Measurements from ENCODE around the gene MSMO1.

MSMO1 gene

GRCh38 chr4:165302658-165303057 is 24.8 kb upstream of the MSMO1 start:
- H3K4me3 ChIP-seq (ENCODE audit: low read depth, low read length): no peak overlapping the region
- H3K4me1 ChIP-seq: no peaks in the 10 kb centered on the region
- H3K36me3 ChIP-seq: no peaks in the 10 kb centered on the region
- TF ChIP-seq, protein P1, sequence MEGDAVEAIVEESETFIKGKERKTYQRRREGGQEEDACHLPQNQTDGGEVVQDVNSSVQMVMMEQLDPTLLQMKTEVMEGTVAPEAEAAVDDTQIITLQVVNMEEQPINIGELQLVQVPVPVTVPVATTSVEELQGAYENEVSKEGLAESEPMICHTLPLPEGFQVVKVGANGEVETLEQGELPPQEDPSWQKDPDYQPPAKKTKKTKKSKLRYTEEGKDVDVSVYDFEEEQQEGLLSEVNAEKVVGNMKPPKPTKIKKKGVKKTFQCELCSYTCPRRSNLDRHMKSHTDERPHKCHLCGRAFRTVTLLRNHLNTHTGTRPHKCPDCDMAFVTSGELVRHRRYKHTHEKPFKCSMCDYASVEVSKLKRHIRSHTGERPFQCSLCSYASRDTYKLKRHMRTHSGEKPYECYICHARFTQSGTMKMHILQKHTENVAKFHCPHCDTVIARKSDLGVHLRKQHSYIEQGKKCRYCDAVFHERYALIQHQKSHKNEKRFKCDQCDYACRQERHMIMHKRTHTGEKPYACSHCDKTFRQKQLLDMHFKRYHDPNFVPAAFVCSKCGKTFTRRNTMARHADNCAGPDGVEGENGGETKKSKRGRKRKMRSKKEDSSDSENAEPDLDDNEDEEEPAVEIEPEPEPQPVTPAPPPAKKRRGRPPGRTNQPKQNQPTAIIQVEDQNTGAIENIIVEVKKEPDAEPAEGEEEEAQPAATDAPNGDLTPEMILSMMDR (IDR thresholded peaks at IDR 0.05; ENCODE audit: low read depth, low read length): no peak
- H3K9me3 ChIP-seq: no peaks in the 10 kb centered on the region
- no peaks in the 10 kb centered on the region for H3K27me3 ChIP-seq
- no peak for DNase-seq

DNA sequence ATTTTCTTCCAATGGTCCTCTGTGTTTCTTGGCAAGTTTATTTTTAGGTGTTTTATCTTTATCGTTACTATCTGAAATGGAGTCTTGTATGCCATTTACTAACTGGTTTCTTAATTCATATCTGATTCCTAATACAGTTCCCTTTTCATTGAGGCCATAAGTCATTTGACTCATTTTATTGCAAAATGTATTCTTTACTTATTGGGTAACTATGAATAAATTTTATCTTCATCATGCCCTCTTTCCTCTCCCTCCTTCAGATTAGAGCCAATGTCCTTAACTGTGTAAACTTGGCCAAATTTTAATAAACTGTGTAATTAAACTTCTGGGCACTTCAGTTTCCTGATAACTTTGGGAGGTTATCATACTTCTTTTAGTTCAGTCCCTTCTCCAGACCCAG is 19.3 kb upstream of the MSMO1 start:
- Histone ChIP-seq H3K36me3 (no peaks in the 10 kb centered on the region), H3K4me1 (no peaks in the 10 kb centered on the region), H3K9me3 (no peaks in the 10 kb centered on the region; the same call in 1 of the 2 replicates), H3K27me3 (no peaks in the 10 kb centered on the region), H3K4me3 (ENCODE audit: low read depth, low read length) (no peak overlapping the region)
- DNase-seq: no peak
- TF ChIP-seq, protein P1 (IDR thresholded peaks at IDR 0.05; ENCODE audit: low read depth, low read length): no peak

DNA sequence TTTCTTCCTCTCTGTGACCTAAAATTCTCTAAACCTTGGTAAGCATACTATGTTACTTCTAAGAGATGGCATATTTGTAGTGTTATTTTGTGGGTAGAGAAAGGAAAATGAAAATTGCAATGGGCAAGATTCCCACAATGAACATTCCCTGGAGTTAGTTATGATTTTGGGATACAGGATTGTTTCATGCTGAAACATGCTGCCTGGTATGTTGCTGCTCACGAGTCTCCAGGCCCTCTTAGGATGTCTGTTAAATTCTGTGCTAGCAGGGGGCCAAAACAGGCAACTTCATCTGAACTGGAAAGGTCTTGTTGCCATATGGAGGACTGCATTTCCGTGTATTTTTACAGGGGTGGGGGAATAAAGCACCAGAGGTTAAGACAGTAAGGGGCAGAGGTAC is 18.9 kb upstream of the MSMO1 start:
- DNase-seq: no peak
- Histone ChIP-seq H3K36me3 (no peaks in the 10 kb centered on the region), H3K4me3 (ENCODE audit: low read depth, low read length) (no peak overlapping the region), H3K4me1 (no peaks in the 10 kb centered on the region), H3K9me3 (no peaks in the 10 kb centered on the region; the same call in 1 of the 2 replicates), H3K27me3 (no peaks in the 10 kb centered on the region)
- TF ChIP-seq, protein P1 (IDR thresholded peaks at IDR 0.05; ENCODE audit: low read depth, low read length): no peak

DNA sequence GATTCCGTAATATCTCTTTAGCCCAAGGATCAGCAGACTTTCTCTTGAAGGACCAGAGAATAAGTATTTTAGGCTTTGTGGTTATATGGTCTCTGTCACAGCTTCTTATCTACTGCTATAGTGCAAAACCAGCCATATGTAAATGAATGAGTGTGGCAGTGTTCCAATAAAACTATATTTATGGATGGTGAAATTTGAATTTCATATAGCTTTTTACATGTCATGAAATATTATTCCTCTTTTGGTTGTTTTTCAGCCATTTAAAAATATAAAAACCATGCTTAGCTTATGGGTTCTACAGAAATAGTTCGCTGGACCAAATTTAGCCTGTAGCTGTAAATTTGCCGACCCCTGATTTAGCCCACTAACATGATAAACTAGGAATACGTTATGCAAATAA is 18.0 kb upstream of the MSMO1 start:
- Histone ChIP-seq H3K4me3 (ENCODE audit: low read depth, low read length) (no peak overlapping the region), H3K27me3 (no peaks in the 10 kb centered on the region), H3K36me3 (no peaks in the 10 kb centered on the region), H3K4me1 (no peaks in the 10 kb centered on the region), H3K9me3 (no peaks in the 10 kb centered on the region; the same call in 1 of the 2 replicates)
- TF ChIP-seq, protein P1 (IDR thresholded peaks at IDR 0.05; ENCODE audit: low read depth, low read length): no peak
- DNase-seq: no peak

DNA sequence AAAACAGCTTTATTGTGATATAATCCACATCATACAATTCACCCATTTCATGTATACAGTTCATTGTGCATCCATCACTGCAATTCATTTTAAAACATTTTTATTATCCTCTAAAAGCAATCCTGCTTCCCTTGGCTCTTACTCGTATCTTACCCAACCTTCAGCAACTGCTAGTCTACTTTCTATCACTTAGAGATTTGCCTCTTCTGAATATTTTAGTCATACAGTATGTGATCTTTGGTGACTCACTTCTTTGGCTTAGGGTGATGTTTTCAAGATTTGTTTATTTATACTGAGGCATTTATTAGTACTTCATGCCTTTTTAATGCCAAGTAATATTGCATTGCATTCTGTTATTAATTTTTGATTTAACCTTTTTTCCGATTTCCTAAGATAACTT is 15.0 kb upstream of the MSMO1 start:
- Histone ChIP-seq H3K9me3 (no peaks in the 10 kb centered on the region; the same call in 1 of the 2 replicates), H3K27me3 (no peaks in the 10 kb centered on the region), H3K36me3 (no peaks in the 10 kb centered on the region), H3K4me1 (no peaks in the 10 kb centered on the region), H3K4me3 (ENCODE audit: low read depth, low read length) (no peak overlapping the region)
- TF ChIP-seq, protein P1 (IDR thresholded peaks at IDR 0.05; ENCODE audit: low read depth, low read length): no peak
- no peak for DNase-seq

DNA sequence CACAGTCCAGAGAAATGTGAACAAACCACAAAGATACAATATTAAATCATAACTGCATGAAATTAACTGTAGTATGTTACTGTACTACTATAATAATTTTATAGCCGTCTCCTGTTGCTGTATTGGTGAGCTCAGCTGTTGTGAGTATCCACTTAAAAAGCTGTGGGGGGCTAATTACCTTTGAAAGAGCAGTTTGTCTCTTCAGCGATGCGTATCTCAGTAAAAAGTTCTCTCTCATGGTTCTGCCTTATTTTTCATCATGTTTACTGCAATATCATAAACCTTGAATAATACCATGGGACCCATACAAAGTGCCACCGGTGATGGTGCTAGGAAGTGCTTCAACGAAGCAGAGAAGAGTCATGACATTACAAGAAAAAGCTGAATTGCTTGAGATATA is 8.4 kb upstream of the MSMO1 start:
- Histone ChIP-seq H3K27me3 (no peaks in the 10 kb centered on the region), H3K4me3 (ENCODE audit: low read depth, low read length) (no peak overlapping the region), H3K4me1 (no peaks in the 10 kb centered on the region), H3K36me3 (no peaks in the 10 kb centered on the region), H3K9me3 (no peaks in the 10 kb centered on the region)
- TF ChIP-seq, protein P1 (IDR thresholded peaks at IDR 0.05; ENCODE audit: low read depth, low read length): no peak
- no peak for DNase-seq

Measured in BE2C (cell line).